B cell (primary cell): ENCODE results near the gene ANO2. TPM values are rescaled to one million over a fixed set of nuclear protein-coding genes. Genes with fewer than 3 reads are reported as not detected.

ENCODE experiments used
- ATAC-seq: fragments of 200-7000 bp; cut with Tn5 transposase; one replicate; pipeline ENCODE4 v1.10.0; 2021; ENCODE audit warnings: low read depth, mild to moderate bottlenecking, moderate number of reproducible peaks, moderate library complexity
- CTCF ChIA-PET: fragments of 350-600 bp; sonication (Branson Sonifier 250); formaldehyde crosslinking; loops from one replicate; lab custom pipeline; 2021; ENCODE audit warnings: antibody characterized with exemption, inconsistent platforms; lab: Charles Lee
- POLR2A ChIA-PET: fragments of 350-600 bp; sonication (Branson Sonifier 250); formaldehyde crosslinking; loops from one replicate; lab custom pipeline; 2021; ENCODE audit warnings: antibody characterized with exemption; lab: Charles Lee
- DNase-seq: peaks from one replicate; pipeline ENCODE4 v3.0.0; 2013
- H2AFZ ChIP-seq: 2 replicates; pipeline ENCODE4 v1.6.1; 2012; ENCODE audit warnings: mild to moderate bottlenecking, low read depth, low read length; ENCODE audit not compliant: insufficient read depth, poor library complexity, severe bottlenecking
- H3K27ac ChIP-seq, 2 donors: 1 replicate in 1 of 2; 2 replicates in 1 of 2; pipeline ENCODE4 v1.5.1; 2012 to 2013; ENCODE audit warnings: low read length in 2 of 2, mild to moderate bottlenecking in 2 of 2, moderate library complexity in 1 of 2
- H3K27me3 ChIP-seq, 4 experiments: fragments of 200-600 bp in 1 of 4; sonication (generic) in 1 of 4; replicated peaks in 1 of 4; 1 replicate in 2 of 4; 2 replicates in 2 of 4; pipeline versions ENCODE4 v1.6.1 to v1.7.0; 2013 to 2016; ENCODE audit warnings: low read length in 3 of 4, mild to moderate bottlenecking in 2 of 4, mixed read lengths in 1 of 4, moderate library complexity in 1 of 4; ENCODE audit not compliant: insufficient read depth in 4 of 4, control insufficient read depth in 3 of 4; ENCODE audit errors: control extremely low read depth in 1 of 4
- H3K36me3 ChIP-seq, 2 experiments: replicated peaks in 1 of 2; 1 replicate in 1 of 2; 2 replicates in 1 of 2; pipeline versions ENCODE4 v1.6.1 to v1.7.1; 2013; ENCODE audit warnings: low read length in 1 of 2; ENCODE audit not compliant: insufficient read depth in 2 of 2, control insufficient read depth in 1 of 2; ENCODE audit errors: control extremely low read depth in 1 of 2, extremely low read depth in 1 of 2
- H3K4me1 ChIP-seq, 2 donors: fragments of 200-600 bp in 1 of 2; sonication (generic) in 1 of 2; 1 replicate in 1 of 2; 2 replicates in 1 of 2; pipeline versions ENCODE4 v1.5.1 to v1.6.1; 2013 to 2017; ENCODE audit warnings: low read length in 2 of 2; ENCODE audit not compliant: control insufficient read depth in 2 of 2, insufficient read depth in 2 of 2
- H3K4me2 ChIP-seq: replicated peaks from 2 replicates; pipeline ENCODE3; 2012; ENCODE audit warnings: mild to moderate bottlenecking, low read depth, low read length; ENCODE audit not compliant: poor library complexity, severe bottlenecking
- H3K4me3 ChIP-seq, 5 experiments: fragments of 200-600 bp in 1 of 5; sonication (generic) in 1 of 5; 1 replicate in 3 of 5; 2 replicates in 2 of 5; pipeline versions ENCODE4 v1.5.1 to v1.7.0; 2011 to 2016; ENCODE audit warnings: low read length in 4 of 5, mild to moderate bottlenecking in 4 of 5, low read depth in 2 of 5, control low read depth in 1 of 5, moderate library complexity in 1 of 5; ENCODE audit not compliant: insufficient read depth in 1 of 5; ENCODE audit errors: control extremely low read depth in 1 of 5, extremely low read depth in 1 of 5
- H3K79me2 ChIP-seq: fragments of 200-600 bp; sonication (generic); one replicate; pipeline ENCODE4 v1.6.0; 2016; ENCODE audit warnings: low read length; ENCODE audit not compliant: control insufficient read depth, insufficient read depth
- H3K9ac ChIP-seq: fragments of 200-600 bp; sonication (generic); 2 replicates; pipeline ENCODE4 v1.6.1; 2017; ENCODE audit warnings: mild to moderate bottlenecking, low read length, moderate library complexity
- H3K9me3 ChIP-seq, 3 donors: one replicate each; pipeline versions ENCODE4 v1.6.1 to v1.7.1; 2013; ENCODE audit warnings: low read length in 2 of 3; ENCODE audit not compliant: control insufficient read depth in 2 of 3, insufficient read depth in 1 of 3; ENCODE audit errors: control extremely low read depth in 1 of 3
- H4K20me1 ChIP-seq: 2 replicates; pipeline ENCODE4 v1.6.0; 2012; ENCODE audit warnings: mild to moderate bottlenecking, low read length; ENCODE audit not compliant: insufficient read depth, control insufficient read depth, poor library complexity, severe bottlenecking
- H3K27ac Mint-ChIP-seq: one replicate; pipeline ENCODE4 v1.8.0; 2021; ENCODE audit warnings: mixed read lengths
- H3K27me3 Mint-ChIP-seq: one replicate; pipeline ENCODE4 v1.8.0; 2021; ENCODE audit warnings: mixed read lengths
- H3K4me1 Mint-ChIP-seq: one replicate; pipeline ENCODE4 v1.8.0; 2021; ENCODE audit warnings: mixed read lengths
- H3K4me3 Mint-ChIP-seq: one replicate; pipeline ENCODE4 v1.8.0; 2021; ENCODE audit warnings: mixed read lengths
- H3K9me3 Mint-ChIP-seq: one replicate; pipeline ENCODE4 v1.8.0; 2022; ENCODE audit warnings: mixed read lengths; ENCODE audit not compliant: insufficient read depth
- CTCF ChIP-seq: fragments of 200-600 bp; IDR thresholded peaks from one replicate; pipeline ENCODE4 v1.8.0; 2022; ENCODE audit warnings: antibody characterized with exemption, mild to moderate bottlenecking
- EZH2 ChIP-seq: IDR thresholded peaks from 2 replicates; pipeline ENCODE4 v1.6.1; 2012; ENCODE audit warnings: borderline replicate concordance, low read depth, mild to moderate bottlenecking, moderate library complexity, low read length; ENCODE audit not compliant: insufficient read depth, poor library complexity, severe bottlenecking
- WGBS: methylation state at CpG from one replicate; pipeline ENCODE4 v1.1.5; 2013; ENCODE audit warnings: missing lambda C conversion rate; ENCODE audit not compliant: insufficient coverage; 5-methylcytosine and 5-hydroxymethylcytosine counted together
- intact Hi-C: fragments of 100-400 bp; cut with micrococcal nuclease; formaldehyde crosslinking; loops from one replicate; pipeline ENCODE4 v1.10.0; 2022
- polyA plus RNA-seq: library from polyadenylated mRNA; depleted of rRNA; stranded (reverse); fragments of >200 nt; gene quantifications from 2 replicates; pipeline ENCODE4 v1.2.3, GENCODE V29; 2012
- total RNA-seq, 2 donors: library from RNA; stranded (reverse); fragments of 120-200 nt in 1 of 2; gene quantifications; 1 replicate in 1 of 2; 2 replicates in 1 of 2; pipeline versions ENCODE4 v1.2.3 to v1.2.4, GENCODE V29; 2013 to 2022

ANO2 gene
- total and polyA plus RNA-seq, 2 donors (not counting 1 experiment from before 2014, with no cell fraction given): not detected

GRCh38 chr12:5588176-5588575, 356.9 kb downstream of the ANO2 start:
- H3K27me3 ChIP-seq: no peaks in the 10 kb centered on the region
- Mint-ChIP-seq H3K27me3 (peaks cover 11% of the 10 kb centered on the region), H3K4me3 (no peak overlapping the region), H3K27ac (no peak overlapping the region), H3K9me3 (no peaks in the 10 kb centered on the region), H3K4me1 (no peaks in the 10 kb centered on the region)
- H3K9me3 ChIP-seq: no peaks in the 10 kb centered on the region
- ChIA-PET POLR2A (no interaction called here), CTCF (no interaction called here)
- H3K27ac ChIP-seq: no peak overlapping the region
- no peak for ATAC-seq
- TF ChIP-seq EZH2: no peak
- TF ChIP-seq CTCF: no peak
- no peak overlapping the region for H3K4me2 ChIP-seq
- H4K20me1 ChIP-seq: no peaks in the 10 kb centered on the region
- no peak overlapping the region for H3K4me3 ChIP-seq
- no peak for DNase-seq
- WGBS: 100% methylated on average over 2 of the region's 7 CpGs
- no peaks in the 10 kb centered on the region for H3K79me2 ChIP-seq
- intact Hi-C loops: no loop called here
- H2AFZ ChIP-seq: no peak overlapping the region
- no peak overlapping the region for H3K9ac ChIP-seq
- no peaks in the 10 kb centered on the region for H3K4me1 ChIP-seq
- no peaks in the 10 kb centered on the region for H3K36me3 ChIP-seq

- POLR2A ChIA-PET: no interaction called here
- Mint-ChIP-seq H3K4me1 (no peaks in the 10 kb centered on the region), H3K27me3 (peaks cover 11% of the 10 kb centered on the region), H3K27ac (no peak overlapping the region), H3K9me3 (no peaks in the 10 kb centered on the region), H3K4me3 (no peak overlapping the region)
- DNase-seq: no peak
- intact Hi-C loops: no loop called here
- H3K9me3 ChIP-seq: no peaks in the 10 kb centered on the region
- H3K27ac ChIP-seq: no peak overlapping the region
- H3K4me2 ChIP-seq: no peak overlapping the region
- no peak overlapping the region for H3K9ac ChIP-seq
- no peak overlapping the region for H2AFZ ChIP-seq
- CTCF ChIA-PET: interaction anchor here (0.9 kb wide), 1 partner anchor 49 kb away, joined by 3 read pairs; no protein-coding TSS in a partner anchor
- H3K27me3 ChIP-seq: no peaks in the 10 kb centered on the region
- H3K4me3 ChIP-seq: no peak overlapping the region
- 90% methylated on average over 3 of the region's 5 CpGs for WGBS
- no peaks in the 10 kb centered on the region for H3K36me3 ChIP-seq
- H4K20me1 ChIP-seq: no peaks in the 10 kb centered on the region
- no peaks in the 10 kb centered on the region for H3K4me1 ChIP-seq
- no peak for TF ChIP-seq CTCF
- TF ChIP-seq EZH2: no peak
- no peak for ATAC-seq
- no peaks in the 10 kb centered on the region for H3K79me2 ChIP-seq
Measured at GRCh38 chr12:5587711-5588121, 357.3 kb downstream of the ANO2 start.
